Measurements from ENCODE around the gene COL11A2. TPM values are rescaled to one million over a fixed set of nuclear protein-coding genes. Genes with fewer than 3 reads are reported as not detected.
A peak's percentile ranks its signal among the peaks of the same experiment; 100 is the strongest.

COL11A2 gene
- total RNA-seq, 1 donor from 2014 or later: 3.8 TPM

- Mint-ChIP-seq H3K4me1 (ENCODE audit: low read depth, unreplicated experiment) (no peaks in the 10 kb centered on the region), H3K4me3 (ENCODE audit: unreplicated experiment) (no peak overlapping the region), H3K27me3 (ENCODE audit: unreplicated experiment) (no peaks in the 10 kb centered on the region), H3K36me3 (ENCODE audit: unreplicated experiment) (no peaks in the 10 kb centered on the region), H3K9me3 (ENCODE audit: unreplicated experiment) (no peaks in the 10 kb centered on the region), H3K27ac (ENCODE audit: unreplicated experiment) (no peak overlapping the region)
- no peak for DNase-seq
- TF ChIP-seq CTCF (IDR thresholded peaks at IDR 0.05; ENCODE audit: partially characterized antibody, unreplicated experiment): no peak
Observed at GRCh38 chr6:33136310-33136900, 55.9 kb downstream of the COL11A2 start.

- Mint-ChIP-seq H3K4me1 (ENCODE audit: low read depth, unreplicated experiment) (peaks cover 3% of the 10 kb centered on the region), H3K27ac (ENCODE audit: unreplicated experiment) (no peak overlapping the region), H3K9me3 (ENCODE audit: unreplicated experiment) (no peaks in the 10 kb centered on the region), H3K36me3 (ENCODE audit: unreplicated experiment) (no peaks in the 10 kb centered on the region), H3K27me3 (ENCODE audit: unreplicated experiment) (no peaks in the 10 kb centered on the region), H3K4me3 (ENCODE audit: unreplicated experiment) (no peak overlapping the region)
- TF ChIP-seq CTCF (IDR thresholded peaks at IDR 0.05; ENCODE audit: partially characterized antibody, unreplicated experiment): no peak
- DNase-seq: no peak
Observed at GRCh38 chr6:33132081-33132524, 60.2 kb downstream of the COL11A2 start.

GRCh38 chr6:33128318-33128717, 63.9 kb downstream of the COL11A2 start:
- Mint-ChIP-seq H3K27ac (ENCODE audit: unreplicated experiment) (no peak overlapping the region), H3K4me1 (ENCODE audit: low read depth, unreplicated experiment) (peaks cover 3% of the 10 kb centered on the region), H3K27me3 (ENCODE audit: unreplicated experiment) (no peaks in the 10 kb centered on the region), H3K36me3 (ENCODE audit: unreplicated experiment) (peaks cover 11% of the 10 kb centered on the region), H3K4me3 (ENCODE audit: unreplicated experiment) (no peak overlapping the region), H3K9me3 (ENCODE audit: unreplicated experiment) (no peaks in the 10 kb centered on the region)
- DNase-seq: no peak
- no peak for TF ChIP-seq CTCF (IDR thresholded peaks at IDR 0.05; ENCODE audit: partially characterized antibody, unreplicated experiment)

- DNase-seq: peak; percentile 72
- H3K4me3 Mint-ChIP-seq (ENCODE audit: unreplicated experiment): no peak overlapping the region
- H3K27ac Mint-ChIP-seq (ENCODE audit: unreplicated experiment): no peak overlapping the region
- no peaks in the 10 kb centered on the region for H3K9me3 Mint-ChIP-seq (ENCODE audit: unreplicated experiment)
- TF ChIP-seq CTCF (IDR thresholded peaks at IDR 0.05; ENCODE audit: partially characterized antibody, unreplicated experiment): peak; percentile 50
- H3K27me3 Mint-ChIP-seq (ENCODE audit: unreplicated experiment): no peaks in the 10 kb centered on the region
- peaks cover 14% of the 10 kb centered on the region for H3K36me3 Mint-ChIP-seq (ENCODE audit: unreplicated experiment)
- peaks cover 5% of the 10 kb centered on the region for H3K4me1 Mint-ChIP-seq (ENCODE audit: low read depth, unreplicated experiment)
Observed at GRCh38 chr6:33126101-33126714, 66.1 kb downstream of the COL11A2 start.

- Mint-ChIP-seq H3K9me3 (ENCODE audit: unreplicated experiment) (no peaks in the 10 kb centered on the region), H3K4me3 (ENCODE audit: unreplicated experiment) (no peak overlapping the region), H3K27me3 (ENCODE audit: unreplicated experiment) (no peaks in the 10 kb centered on the region), H3K36me3 (ENCODE audit: unreplicated experiment) (peaks cover 14% of the 10 kb centered on the region), H3K4me1 (ENCODE audit: low read depth, unreplicated experiment) (peaks cover 3% of the 10 kb centered on the region), H3K27ac (ENCODE audit: unreplicated experiment) (no peak overlapping the region)
- DNase-seq: no peak
- TF ChIP-seq CTCF (IDR thresholded peaks at IDR 0.05; ENCODE audit: partially characterized antibody, unreplicated experiment): no peak
Observed at GRCh38 chr6:33124947-33125346, 67.3 kb downstream of the COL11A2 start.

All from glutamatergic neuron (in vitro differentiated cells).